H9 (cell line): ENCODE data around the gene ZFP92. TPM values are rescaled to one million over a fixed set of nuclear protein-coding genes. Genes with fewer than 3 reads are reported as not detected.

ENCODE experiments used
- DNase-seq: peaks from one replicate; pipeline ENCODE4 v3.0.0-alpha.2; 2017
- H2AFZ ChIP-seq: one replicate; pipeline ENCODE4 v1.6.1; 2013; ENCODE audit warnings: mild to moderate bottlenecking, low read length, control low read depth, moderate library complexity
- H2AK5ac ChIP-seq: 2 replicates; pipeline ENCODE4 v1.6.1; 2013; ENCODE audit warnings: low read length, control low read depth, mixed read lengths; ENCODE audit not compliant: insufficient read length
- H2BK120ac ChIP-seq: one replicate; pipeline ENCODE4 v1.6.1; 2013; ENCODE audit warnings: low read depth, mild to moderate bottlenecking, low read length, control low read depth, inconsistent platforms; ENCODE audit not compliant: poor library complexity, severe bottlenecking
- H2BK12ac ChIP-seq: 2 replicates; pipeline ENCODE4 v1.6.1; 2013; ENCODE audit warnings: low read length, control low read depth, mixed read lengths, low read depth; ENCODE audit not compliant: insufficient read length
- H2BK15ac ChIP-seq: 2 replicates; pipeline ENCODE4 v1.6.1; 2013; ENCODE audit warnings: low read depth, low read length, control low read depth
- H2BK20ac ChIP-seq: one replicate; pipeline ENCODE4 v1.6.1; 2013; ENCODE audit warnings: low read depth, mild to moderate bottlenecking, low read length, control low read depth, inconsistent platforms; ENCODE audit not compliant: poor library complexity, severe bottlenecking
- H2BK5ac ChIP-seq: 2 replicates; pipeline ENCODE4 v1.6.1; 2013; ENCODE audit warnings: low read length, control low read depth, mixed read lengths; ENCODE audit not compliant: insufficient read length
- H3K14ac ChIP-seq: 2 replicates; pipeline ENCODE4 v1.6.1; 2013; ENCODE audit warnings: low read length, control low read depth; ENCODE audit not compliant: insufficient read depth
- H3K18ac ChIP-seq: 2 replicates; pipeline ENCODE4 v1.6.1; 2013; ENCODE audit warnings: low read depth, mild to moderate bottlenecking, mixed read lengths, low read length, control low read depth; ENCODE audit not compliant: insufficient read length
- H3K23ac ChIP-seq: 2 replicates; pipeline ENCODE4 v1.6.1; 2013; ENCODE audit warnings: low read length, control low read depth, mixed read lengths, low read depth; ENCODE audit not compliant: insufficient read length
- H3K23me2 ChIP-seq: 2 replicates; pipeline ENCODE4 v1.6.1; 2013; ENCODE audit warnings: low read depth, mild to moderate bottlenecking, mixed read lengths, low read length, control low read depth; ENCODE audit not compliant: insufficient read length, poor library complexity, severe bottlenecking
- H3K27ac ChIP-seq: 2 replicates; pipeline ENCODE4 v1.5.1; 2013; ENCODE audit warnings: low read length, control low read depth, mixed read lengths, low read depth; ENCODE audit not compliant: insufficient read length
- H3K27me3 ChIP-seq: 2 replicates; pipeline ENCODE4 v1.6.1; 2013; ENCODE audit warnings: low read length, control low read depth, inconsistent platforms; ENCODE audit not compliant: insufficient read depth
- H3K4ac ChIP-seq: 2 replicates; pipeline ENCODE4 v1.6.1; 2013; ENCODE audit warnings: low read depth, mild to moderate bottlenecking, control low read depth, inconsistent platforms, low read length, moderate library complexity
- H3K4me1 ChIP-seq: 2 replicates; pipeline ENCODE4 v1.6.1; 2013; ENCODE audit warnings: low read length, control low read depth, inconsistent platforms; ENCODE audit not compliant: insufficient read depth
- H3K4me2 ChIP-seq: 2 replicates; pipeline ENCODE4 v1.6.1; 2013; ENCODE audit warnings: low read length, control low read depth, mixed read lengths; ENCODE audit not compliant: insufficient read length, insufficient read depth
- H3K56ac ChIP-seq: 2 replicates; pipeline ENCODE4 v1.6.1; 2013; ENCODE audit warnings: low read depth, mild to moderate bottlenecking, mixed read lengths, low read length, control low read depth; ENCODE audit not compliant: insufficient read length
- H3K79me1 ChIP-seq: 2 replicates; pipeline ENCODE4 v1.6.1; 2013; ENCODE audit warnings: low read depth, mild to moderate bottlenecking, moderate library complexity, low read length, control low read depth, inconsistent platforms; ENCODE audit not compliant: insufficient read depth, poor library complexity, severe bottlenecking
- H3K79me2 ChIP-seq: 2 replicates; pipeline ENCODE4 v1.6.1; 2013; ENCODE audit warnings: low read length, control low read depth, inconsistent platforms; ENCODE audit not compliant: insufficient read depth
- H3K9ac ChIP-seq: 2 replicates; pipeline ENCODE4 v1.6.1; 2013; ENCODE audit warnings: low read length, control low read depth, mixed read lengths; ENCODE audit not compliant: insufficient read length; ENCODE audit errors: extremely low read depth
- H3K9me3 ChIP-seq: one replicate; pipeline ENCODE4 v1.6.1; 2013; ENCODE audit warnings: low read depth, low read length, inconsistent platforms; ENCODE audit not compliant: control insufficient read depth
- H3T11ph ChIP-seq: one replicate; pipeline ENCODE4 v1.6.1; 2013; ENCODE audit warnings: mild to moderate bottlenecking, low read length, control low read depth, inconsistent platforms
- H4K20me1 ChIP-seq: one replicate; pipeline ENCODE4 v1.6.1; 2013; ENCODE audit not compliant: control insufficient read depth, insufficient read length, insufficient read depth
- H4K5ac ChIP-seq: 2 replicates; pipeline ENCODE4 v1.6.1; 2013; ENCODE audit warnings: low read depth, mild to moderate bottlenecking, mixed read lengths, low read length, control low read depth; ENCODE audit not compliant: insufficient read length
- H4K8ac ChIP-seq: replicated peaks from 2 replicates; pipeline ENCODE4 v1.6.1; 2013; ENCODE audit warnings: low read length, control low read depth, mixed read lengths, low read depth; ENCODE audit not compliant: insufficient read length
- H4K91ac ChIP-seq: 2 replicates; pipeline ENCODE4 v1.6.1; 2013; ENCODE audit warnings: low read depth, mild to moderate bottlenecking, moderate library complexity, mixed read lengths, low read length, control low read depth; ENCODE audit not compliant: insufficient read length
- H3K27ac Mint-ChIP-seq, 3 experiments: 2 replicates in 2 of 3; 3 replicates in 1 of 3; pipeline ENCODE4 v1.8.0; 2020 to 2021; ENCODE audit warnings: mixed read lengths in 3 of 3, mild to moderate bottlenecking in 1 of 3, moderate library complexity in 1 of 3
- H3K27me3 Mint-ChIP-seq: 2 replicates; pipeline ENCODE4 v1.8.0; 2021; ENCODE audit warnings: low read depth, mild to moderate bottlenecking, moderate library complexity, mixed read lengths
- H3K36me3 Mint-ChIP-seq, 3 experiments: 2 replicates in 2 of 3; 3 replicates in 1 of 3; pipeline ENCODE4 v1.8.0; 2020 to 2021; ENCODE audit warnings: low read depth in 3 of 3, mixed read lengths in 3 of 3; ENCODE audit not compliant: insufficient read depth in 1 of 3
- H3K4me1 Mint-ChIP-seq, 2 experiments: 2 replicates each; pipeline ENCODE4 v1.8.0; 2020; ENCODE audit warnings: mixed read lengths in 2 of 2
- H3K4me3 Mint-ChIP-seq, 2 experiments: 2 replicates in 1 of 2; 3 replicates in 1 of 2; pipeline ENCODE4 v1.8.0; 2020 to 2021; ENCODE audit warnings: mild to moderate bottlenecking in 2 of 2, mixed read lengths in 2 of 2, moderate library complexity in 1 of 2
- H3K9me3 Mint-ChIP-seq, 2 experiments: 2 replicates in 1 of 2; 3 replicates in 1 of 2; pipeline ENCODE4 v1.8.0; 2020; ENCODE audit warnings: mild to moderate bottlenecking in 2 of 2, mixed read lengths in 2 of 2, moderate library complexity in 1 of 2
- CTCF ChIP-seq: fragments of 200-600 bp; sonication (generic); conservative IDR thresholded peaks from 3 replicates; pipeline ENCODE4 v1.8.0; 2021; ENCODE audit warnings: antibody characterized with exemption, mild to moderate bottlenecking
- total RNA-seq: library from RNA; stranded (reverse); gene quantifications from 2 replicates; pipeline ENCODE4 v1.2.1, GENCODE V29; 2021

ZFP92 gene
- total RNA-seq, 1 experiment from 2014 or later, result 0.68 TPM

GRCh38 chrX:153372949-153373348 is 38.3 kb upstream of the ZFP92 start:
- H4K8ac ChIP-seq, result no peak overlapping the region
- H2AFZ ChIP-seq, result no peak overlapping the region
- H3K27ac Mint-ChIP-seq, result no peak overlapping the region; a peak in 1 of 7 replicates
- no peak overlapping the region for H4K5ac ChIP-seq
- no peak overlapping the region for H3K4ac ChIP-seq
- H3K4me3 Mint-ChIP-seq, result no peak overlapping the region
- no peak overlapping the region for H3T11ph ChIP-seq
- H2BK12ac ChIP-seq, result no peak overlapping the region
- peaks cover 6 to 8% (median 8%) of the 10 kb centered on the region in 3 experiments; a peak in 5 of 7 replicates for H3K36me3 Mint-ChIP-seq
- H4K20me1 ChIP-seq, result no peaks in the 10 kb centered on the region
- H3K4me1 ChIP-seq, result no peaks in the 10 kb centered on the region
- no peak overlapping the region for H3K4me2 ChIP-seq
- H3K9me3 ChIP-seq, result peaks cover 30% of the 10 kb centered on the region
- no peak overlapping the region for H2BK20ac ChIP-seq
- peaks cover 3 to 8% of the 10 kb centered on the region in 2 experiments; a peak in 3 of 4 replicates for H3K4me1 Mint-ChIP-seq
- no peak overlapping the region for H3K14ac ChIP-seq
- no peaks in the 10 kb centered on the region for H3K79me1 ChIP-seq
- H3K23ac ChIP-seq, result no peak overlapping the region
- no peak overlapping the region for H2AK5ac ChIP-seq
- H3K56ac ChIP-seq, result no peak overlapping the region
- H2BK5ac ChIP-seq, result no peak overlapping the region
- H3K23me2 ChIP-seq, result no peaks in the 10 kb centered on the region
- H4K91ac ChIP-seq, result no peak overlapping the region
- H3K27ac ChIP-seq, result no peak overlapping the region
- no peaks in the 10 kb centered on the region for H3K79me2 ChIP-seq
- DNase-seq, result no peak
- peaks cover 2% of the 10 kb centered on the region for H3K27me3 Mint-ChIP-seq
- H3K27me3 ChIP-seq, result no peaks in the 10 kb centered on the region
- H3K9me3 Mint-ChIP-seq, result peaks cover 69 to 78% of the 10 kb centered on the region in 2 experiments
- no peak overlapping the region for H2BK120ac ChIP-seq
- H3K9ac ChIP-seq, result no peak overlapping the region
- no peak overlapping the region for H3K18ac ChIP-seq
- TF ChIP-seq CTCF, result no peak
- no peak overlapping the region for H2BK15ac ChIP-seq
